Measurements from ENCODE around the gene C1orf174.
A peak's percentile ranks its signal among the peaks of the same experiment; 100 is the strongest.

C1orf174 gene

DNA sequence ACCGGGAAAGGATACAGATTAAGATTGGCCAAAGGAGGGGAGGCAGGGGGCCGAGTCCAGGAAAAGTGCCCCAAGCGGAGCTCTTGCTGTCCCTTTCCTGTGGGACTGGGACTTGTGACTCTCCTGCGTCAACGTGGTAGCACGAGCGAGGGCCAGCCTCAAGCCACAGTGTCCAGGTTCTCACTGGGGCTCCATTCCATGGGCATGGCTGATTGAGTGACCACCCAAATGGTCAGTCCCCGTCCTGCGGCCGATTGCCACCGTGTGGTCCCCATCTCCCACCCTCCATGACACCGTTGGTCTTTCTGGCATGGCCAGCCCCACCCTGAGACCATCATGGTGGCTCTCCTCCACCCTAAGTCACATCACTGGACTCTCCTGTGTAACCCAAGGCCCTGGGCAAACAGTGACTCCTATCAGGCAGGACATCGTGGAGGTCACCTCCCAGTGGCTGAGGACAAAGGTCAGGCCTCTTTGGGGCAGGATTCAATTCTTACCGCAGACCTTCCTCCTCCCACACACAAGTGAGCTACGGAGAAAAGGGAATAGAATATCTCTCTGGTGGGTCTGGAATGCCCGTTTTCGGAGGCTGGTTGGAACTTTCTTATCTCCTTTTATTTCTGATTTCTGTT is 8.9 kb upstream of the C1orf174 start:
- DNase-seq: no peak

- DNase-seq: no peak
Measured at GRCh38 chr1:3907621-3908165, 7.6 kb upstream of the C1orf174 start.

DNA sequence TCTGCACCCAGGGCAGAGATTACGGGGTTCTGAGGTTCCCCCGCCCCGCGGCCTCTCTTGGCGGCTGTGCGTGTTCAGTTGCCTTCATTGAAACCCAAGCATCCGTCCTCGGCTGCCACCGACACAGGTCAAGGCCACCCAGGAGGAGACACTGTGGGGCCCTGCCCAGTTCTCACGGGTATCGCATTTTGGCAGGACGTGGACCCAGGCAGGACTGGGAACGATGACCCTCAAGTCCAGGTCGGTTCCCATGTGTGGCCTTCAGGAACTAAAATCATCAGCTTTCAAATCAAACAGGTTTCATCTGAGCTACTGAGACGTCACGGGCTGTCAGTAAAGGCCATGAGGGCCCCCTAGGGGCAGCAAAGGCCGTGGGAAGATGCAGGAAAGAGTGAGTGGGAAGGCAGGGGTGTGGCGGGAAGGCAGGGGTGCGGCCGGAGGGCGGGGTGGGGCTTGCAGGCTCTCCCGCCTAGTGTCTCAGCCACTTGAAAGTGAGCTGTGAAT is 7.0 kb upstream of the C1orf174 start:
- DNase-seq: no peak

DNA sequence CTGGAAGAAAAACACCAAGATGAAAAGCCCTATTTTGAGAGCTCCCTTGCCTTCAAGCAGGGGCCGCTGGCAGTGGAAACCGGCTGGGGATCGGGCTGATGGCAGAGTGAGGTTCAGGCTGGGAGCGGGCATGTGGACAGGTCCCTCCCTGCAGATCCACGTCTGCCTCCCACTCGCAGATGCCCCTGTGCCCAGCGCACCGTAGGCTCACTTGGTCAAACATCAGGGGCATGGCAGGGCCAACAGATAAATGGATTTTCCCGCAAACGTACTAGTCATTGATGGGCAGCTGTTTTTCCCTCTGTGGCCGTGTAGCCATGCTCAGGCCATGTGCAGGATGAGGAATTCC is 6.6 kb upstream of the C1orf174 start:
- DNase-seq: no peak

DNA sequence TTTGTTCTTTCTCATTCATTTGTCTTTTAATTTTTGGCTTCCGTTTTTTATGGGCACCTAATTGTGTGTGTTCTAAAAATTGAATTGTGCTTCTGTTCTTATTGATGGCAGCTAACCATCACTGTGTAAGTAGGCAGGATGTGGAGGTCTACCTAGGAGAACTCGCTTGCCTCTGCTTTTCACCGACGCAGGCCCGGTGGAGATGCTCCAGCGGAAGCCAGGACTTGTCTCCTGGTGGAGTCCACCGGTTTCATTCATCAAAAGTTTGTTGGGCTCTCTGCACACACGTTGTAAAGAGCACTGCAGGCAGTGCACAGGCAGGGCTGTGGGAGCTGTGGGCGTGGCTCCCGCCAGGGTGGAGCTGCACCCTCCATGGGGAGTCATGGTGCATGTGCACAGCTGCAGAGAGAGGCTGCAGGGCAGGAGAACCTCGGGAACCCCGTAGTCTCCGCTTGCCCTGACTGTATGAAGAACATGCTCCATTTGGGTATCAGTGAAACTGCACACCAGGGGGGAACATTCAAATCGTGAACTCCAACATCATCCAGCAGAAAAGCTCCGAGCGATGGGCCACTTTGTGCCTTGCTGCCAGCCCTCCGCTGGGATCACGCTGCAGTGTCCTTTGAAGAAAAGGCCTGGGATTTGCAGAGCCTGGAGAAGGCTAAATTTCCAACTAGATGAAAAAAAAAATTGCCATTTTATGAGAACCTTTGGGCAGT is 6.0 kb upstream of the C1orf174 start:
- peak; percentile 35 for DNase-seq

GRCh38 chr1:3905266-3905952 is 5.3 kb upstream of the C1orf174 start:
- no peak for DNase-seq

GRCh38 chr1:3904843-3905185 is 4.7 kb upstream of the C1orf174 start:
- DNase-seq: no peak

GRCh38 chr1:3904006-3904842 is 4.2 kb upstream of the C1orf174 start:
- no peak for DNase-seq

DNA sequence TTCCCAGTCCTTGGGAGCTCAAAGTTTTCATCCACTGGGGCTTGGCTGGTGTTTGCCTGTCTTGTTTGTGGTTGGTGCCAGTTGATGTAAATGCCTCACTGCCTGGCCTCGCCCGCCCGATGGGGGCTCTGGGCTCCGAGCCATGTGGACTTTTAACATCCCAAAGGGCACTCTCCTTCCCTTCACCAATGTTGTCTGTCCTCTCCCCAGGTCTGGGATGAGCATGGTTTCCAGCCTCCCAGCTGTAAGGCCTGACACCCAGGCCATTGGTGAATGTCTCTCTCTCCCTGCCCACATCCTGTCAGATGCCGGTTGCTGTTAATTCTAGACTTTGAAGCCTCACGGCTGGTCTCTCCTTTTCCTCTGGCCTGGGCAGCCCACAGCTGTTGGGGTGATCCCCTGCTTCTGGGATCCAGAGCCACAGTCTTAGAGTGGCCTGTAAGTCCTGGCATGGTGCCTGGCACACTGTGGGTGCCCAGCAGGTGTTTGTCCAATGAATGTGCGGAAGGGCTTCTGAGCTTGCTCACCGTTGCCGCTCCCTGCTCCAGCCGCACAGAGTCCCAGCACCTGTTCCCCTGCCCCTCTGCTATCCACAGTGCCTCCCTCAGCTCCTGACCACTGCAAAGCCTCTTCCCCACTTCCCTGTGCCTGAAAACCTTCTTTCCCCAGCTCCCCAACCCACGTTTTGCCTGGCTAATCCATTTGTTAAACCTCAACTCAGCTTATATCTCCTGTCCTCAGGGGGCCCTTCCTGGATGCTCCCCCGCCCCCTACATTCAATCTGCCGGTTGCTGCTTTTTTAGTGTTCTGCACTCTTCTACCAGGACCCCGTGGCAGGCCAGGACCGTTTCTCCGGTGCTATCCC is 3.3 kb upstream of the C1orf174 start:
- DNase-seq: peak; percentile 88

- no peak for DNase-seq
Measured at GRCh38 chr1:3902571-3903091, 2.6 kb upstream of the C1orf174 start.

GRCh38 chr1:3902111-3902511 is 2.0 kb upstream of the C1orf174 start:
- no peak for DNase-seq

DNA sequence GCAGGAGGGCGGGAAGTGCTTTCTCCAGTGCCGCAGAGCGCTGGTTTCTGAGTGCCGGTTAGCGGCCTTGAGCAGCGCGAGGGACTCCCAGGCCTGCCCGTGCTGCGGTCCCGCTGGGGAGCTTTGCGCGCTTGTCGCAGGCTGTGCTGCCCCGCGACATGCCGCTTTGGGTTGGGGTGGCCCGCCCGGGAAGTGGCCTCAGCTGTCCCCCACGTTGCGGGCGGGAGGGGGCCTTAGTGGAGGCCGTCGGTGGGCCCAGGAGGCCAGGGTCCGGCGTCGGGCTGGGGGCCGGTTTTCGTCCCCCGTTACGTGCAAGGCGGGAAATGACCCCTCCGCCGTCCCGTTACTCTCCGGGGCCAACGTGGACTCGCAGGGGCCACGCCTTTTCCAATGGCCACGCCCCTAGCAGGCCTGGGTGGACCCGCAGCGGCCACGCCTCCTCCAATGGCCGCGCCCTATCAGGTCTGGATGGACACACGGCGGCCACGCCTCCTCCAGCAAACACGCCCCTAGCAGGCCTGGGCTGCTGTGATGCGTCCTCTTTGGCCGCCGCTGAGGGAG is 977 bp upstream of the C1orf174 start:
- peak; percentile 90 for DNase-seq

DNA sequence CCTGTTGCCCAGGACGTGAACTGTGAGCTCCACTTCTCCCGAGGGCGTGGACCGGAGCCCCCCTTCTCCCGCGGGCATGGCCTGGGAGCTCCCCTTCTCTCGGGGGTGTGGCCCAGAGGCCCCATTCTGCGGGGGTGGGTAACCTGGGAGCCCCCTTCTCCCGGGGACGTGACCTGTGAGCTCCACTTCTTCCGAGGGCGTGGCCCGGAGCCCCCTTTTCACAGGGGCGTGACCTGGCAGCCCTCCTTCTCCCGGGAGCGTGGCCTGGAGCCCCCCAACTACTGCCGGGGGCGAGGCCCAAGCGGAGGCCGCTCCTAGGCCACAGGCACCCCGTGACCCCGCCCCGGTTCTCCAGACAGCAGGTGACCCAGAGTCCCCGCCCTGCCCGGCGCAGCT is 320 bp downstream of the C1orf174 start:
- no peak for DNase-seq

GRCh38 chr1:3898994-3899753 is 898 bp downstream of the C1orf174 start:
- DNase-seq: no peak

DNA sequence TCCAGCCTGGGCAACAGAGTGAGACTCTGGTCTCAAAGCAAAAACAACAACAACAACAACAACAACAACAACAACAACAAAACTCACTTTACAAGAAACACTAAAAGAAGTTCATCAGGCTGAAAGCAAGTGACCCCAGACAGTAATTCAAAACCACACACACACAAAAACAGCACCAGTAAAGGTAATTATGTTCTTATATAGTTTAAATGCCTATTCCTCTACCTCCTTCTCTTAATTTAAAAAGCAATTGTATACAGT is 1.7 kb downstream of the C1orf174 start:
- no peak for DNase-seq

- no peak for DNase-seq
Measured at GRCh38 chr1:3896396-3897000, 3.6 kb downstream of the C1orf174 start.

DNA sequence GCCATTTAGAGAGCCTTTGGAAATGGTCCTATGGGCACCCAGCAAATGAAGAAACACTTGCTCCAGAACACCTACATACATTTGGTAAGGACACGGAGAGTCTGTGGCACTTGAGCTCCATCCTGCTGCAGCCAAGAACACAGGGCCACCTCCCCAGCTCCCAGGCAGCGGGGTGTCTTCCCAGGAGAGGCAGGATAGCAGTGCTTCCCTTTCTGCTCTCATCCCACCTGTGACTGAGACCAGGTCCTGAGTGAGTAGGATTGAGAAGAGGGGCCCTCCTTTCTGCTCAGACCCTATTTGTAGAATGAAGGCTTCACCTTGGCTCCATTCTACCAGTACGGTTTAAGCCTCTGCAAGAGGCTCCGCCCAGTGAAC is 4.1 kb downstream of the C1orf174 start:
- no peak for DNase-seq

GRCh38 chr1:3895279-3895950 is 4.7 kb downstream of the C1orf174 start:
- no peak for DNase-seq

DNA sequence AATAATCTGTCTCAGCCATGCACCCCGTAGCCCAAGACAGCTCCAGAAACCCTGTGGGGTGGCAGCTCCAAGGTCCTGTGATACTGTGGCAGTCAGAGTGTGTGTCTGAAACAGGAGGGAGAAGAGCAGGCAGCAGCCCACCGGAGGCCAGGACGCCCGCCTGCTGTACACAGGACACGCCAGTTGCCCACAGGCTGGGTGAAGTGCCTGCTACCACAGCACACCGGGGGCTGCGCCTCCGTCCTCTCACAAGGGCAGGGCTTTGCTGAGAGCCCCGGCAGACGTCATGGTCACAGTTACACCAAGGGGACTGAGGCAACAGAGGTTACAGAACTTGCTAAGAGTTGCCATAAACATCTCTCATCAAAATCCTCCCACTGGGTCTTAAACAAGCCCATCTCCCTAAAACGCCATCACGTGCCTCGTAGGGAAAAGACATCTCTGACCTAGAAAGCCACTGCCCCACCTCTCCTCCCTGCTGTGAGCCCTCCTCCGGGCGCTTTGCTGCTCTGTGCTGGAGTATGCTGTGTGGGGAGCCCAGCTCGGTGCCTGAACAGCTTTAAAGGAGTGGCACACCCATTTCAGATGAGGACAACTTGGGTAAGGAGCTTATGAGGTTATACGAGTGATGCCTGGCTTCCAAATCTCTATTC is 5.3 kb downstream of the C1orf174 start:
- DNase-seq: no peak

All from COR-L47 (cell line).